Measurements from ENCODE around the gene ZNF559. TPM values are rescaled to one million over a fixed set of nuclear protein-coding genes. Genes with fewer than 3 reads are reported as not detected.

The ZNF559 gene
- total RNA-seq, 2 donors from 2014 or later = 22.7 to 26.5 TPM

GRCh38 chr19:9342610-9343304 is 18.8 kb downstream of the ZNF559 start:
- Histone ChIP-seq H3K4me1 (ENCODE audit: control insufficient read depth in 1 of 2, low read depth in 2 of 2) (no peaks in the 10 kb centered on the region), H3K9me3 (peaks cover 94% of the 10 kb centered on the region), H3K4me3 (no peak overlapping the region), H3K36me3 (peaks cover 67% of the 10 kb centered on the region), H3K27me3 (replicated peaks; ENCODE audit: insufficient read depth) (no peaks in the 10 kb centered on the region), H3K27ac (no peak overlapping the region)
- DNase-seq (ENCODE audit: low spot score) (no peak), ATAC-seq (ENCODE audit: insufficient number of reproducible peaks, low FRiP score, low read depth) (no peak)
- TF ChIP-seq CTCF (IDR thresholded peaks at IDR 0.05) = no peak

- no peak overlapping the region for H3K4me3 ChIP-seq
- H3K4me1 ChIP-seq (ENCODE audit: control insufficient read depth in 1 of 2, low read depth in 2 of 2) = no peaks in the 10 kb centered on the region
- no peaks in the 10 kb centered on the region for H3K27me3 ChIP-seq (replicated peaks; ENCODE audit: insufficient read depth)
- no peak for TF ChIP-seq CTCF (IDR thresholded peaks at IDR 0.05)
- peaks cover 56% of the 10 kb centered on the region for H3K36me3 ChIP-seq
- no peak for DNase-seq (ENCODE audit: low spot score)
- H3K9me3 ChIP-seq = peaks cover 95% of the 10 kb centered on the region
- H3K27ac ChIP-seq = no peak overlapping the region
- ATAC-seq (ENCODE audit: insufficient number of reproducible peaks, low FRiP score, low read depth) = no peak
Observed at GRCh38 chr19:9345005-9345404, 21.0 kb downstream of the ZNF559 start.

- peaks cover 93% of the 10 kb centered on the region for H3K9me3 ChIP-seq
- TF ChIP-seq CTCF (IDR thresholded peaks at IDR 0.05) = no peak
- H3K4me1 ChIP-seq (ENCODE audit: control insufficient read depth in 1 of 2, low read depth in 2 of 2) = no peaks in the 10 kb centered on the region
- H3K27ac ChIP-seq = no peak overlapping the region
- H3K27me3 ChIP-seq (replicated peaks; ENCODE audit: insufficient read depth) = no peaks in the 10 kb centered on the region
- peaks cover 41% of the 10 kb centered on the region for H3K36me3 ChIP-seq
- no peak for DNase-seq (ENCODE audit: low spot score)
- ATAC-seq (ENCODE audit: insufficient number of reproducible peaks, low FRiP score, low read depth) = no peak
- H3K4me3 ChIP-seq = no peak overlapping the region
Observed at GRCh38 chr19:9348253-9348652, 24.3 kb downstream of the ZNF559 start.

GRCh38 chr19:9348671-9349070 is 24.7 kb downstream of the ZNF559 start:
- Histone ChIP-seq H3K27ac (no peak overlapping the region), H3K27me3 (replicated peaks; ENCODE audit: insufficient read depth) (no peaks in the 10 kb centered on the region), H3K9me3 (peaks cover 91% of the 10 kb centered on the region), H3K36me3 (peaks cover 37% of the 10 kb centered on the region), H3K4me1 (ENCODE audit: control insufficient read depth in 1 of 2, low read depth in 2 of 2) (no peaks in the 10 kb centered on the region), H3K4me3 (no peak overlapping the region)
- DNase-seq (ENCODE audit: low spot score) = no peak
- TF ChIP-seq CTCF (IDR thresholded peaks at IDR 0.05) = no peak
- ATAC-seq (ENCODE audit: insufficient number of reproducible peaks, low FRiP score, low read depth) = no peak

- no peak overlapping the region for H3K27ac ChIP-seq
- H3K27me3 ChIP-seq (replicated peaks; ENCODE audit: insufficient read depth) = no peaks in the 10 kb centered on the region
- peaks cover 94% of the 10 kb centered on the region for H3K9me3 ChIP-seq
- peaks cover 24% of the 10 kb centered on the region for H3K36me3 ChIP-seq
- H3K4me3 ChIP-seq = no peak overlapping the region
- no peak for ATAC-seq (ENCODE audit: insufficient number of reproducible peaks, low FRiP score, low read depth)
- TF ChIP-seq CTCF (IDR thresholded peaks at IDR 0.05) = no peak
- no peak for DNase-seq (ENCODE audit: low spot score)
- H3K4me1 ChIP-seq (ENCODE audit: control insufficient read depth in 1 of 2, low read depth in 2 of 2) = no peaks in the 10 kb centered on the region
Observed at GRCh38 chr19:9352505-9352904, 28.5 kb downstream of the ZNF559 start.

All from thoracic aorta (tissue), 2 donors.